Measurements from ENCODE around the gene RAB9B.
A peak's percentile ranks its signal among the peaks of the same experiment; 100 is the strongest.
"Not testable (repeated sequence)": the region's sequence is repeated elsewhere in the genome, so short reads cannot be mapped to it uniquely, and the experiment has no call there.

The RAB9B gene, protein sequence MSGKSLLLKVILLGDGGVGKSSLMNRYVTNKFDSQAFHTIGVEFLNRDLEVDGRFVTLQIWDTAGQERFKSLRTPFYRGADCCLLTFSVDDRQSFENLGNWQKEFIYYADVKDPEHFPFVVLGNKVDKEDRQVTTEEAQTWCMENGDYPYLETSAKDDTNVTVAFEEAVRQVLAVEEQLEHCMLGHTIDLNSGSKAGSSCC

DNA sequence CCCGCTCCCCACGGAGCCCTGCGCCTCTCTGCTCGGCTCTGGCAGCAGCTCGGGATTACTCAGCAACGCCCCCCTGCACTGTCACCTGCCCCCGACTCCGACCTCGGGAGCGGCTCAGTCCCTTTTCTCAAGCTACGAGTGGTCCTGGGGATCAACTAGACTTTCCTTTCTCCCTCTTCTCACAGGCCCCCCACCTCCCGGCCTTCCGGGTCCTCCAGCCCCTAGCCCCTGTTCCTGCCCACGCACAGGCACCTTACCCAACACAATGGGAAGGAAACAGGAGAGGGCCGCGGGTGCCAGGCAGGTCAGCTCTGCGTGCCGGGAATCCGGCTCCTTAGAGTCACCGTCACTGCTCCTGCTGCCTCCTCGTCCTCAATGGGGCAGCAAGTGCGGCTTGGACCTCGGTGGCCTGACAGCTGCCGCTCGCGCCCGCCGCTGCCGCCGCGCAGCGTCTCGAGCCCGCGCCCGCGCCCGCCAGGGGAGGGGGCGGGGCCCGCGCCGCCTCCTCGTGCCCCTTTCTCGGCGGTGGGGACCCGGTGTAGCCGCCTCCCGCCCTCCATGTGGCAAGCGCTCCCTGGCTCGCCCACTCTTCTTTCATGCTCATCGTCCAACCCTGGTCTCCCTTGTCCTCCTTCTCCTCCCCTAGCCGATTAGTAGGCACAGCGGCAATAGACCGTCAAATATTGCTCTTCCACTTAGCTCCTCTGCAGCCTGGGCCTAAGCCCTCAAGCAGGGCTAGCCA lies at the start of gene RAB9B:
RAB9B (minus strand) TSS at position 455 of the 742 bp plus-strand sequence. CDS start 6,473 bp downstream, outside the sequence.
- DNase-seq, result peak; percentile 34

DNA sequence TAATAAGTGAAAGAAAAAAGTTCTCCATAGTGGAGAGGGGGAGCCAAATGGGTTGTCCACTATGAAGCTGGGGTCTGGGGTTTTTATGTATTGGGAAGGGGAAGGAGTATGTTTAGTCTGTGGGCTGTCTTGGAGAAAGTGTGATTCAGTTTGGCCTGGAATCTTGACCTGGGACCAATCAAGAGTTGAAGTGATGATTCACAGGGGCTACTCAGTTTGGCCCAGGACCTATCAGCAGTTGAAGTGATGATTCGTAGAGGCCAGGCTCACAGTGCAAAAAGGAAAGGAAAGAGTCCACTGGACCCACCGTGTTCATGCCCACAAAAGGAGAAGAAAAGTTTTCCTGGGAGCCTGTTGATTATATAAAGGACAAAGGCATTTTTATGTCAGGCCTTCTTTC lies 47.3 kb upstream of the RAB9B start:
- DNase-seq, result no peak

DNA sequence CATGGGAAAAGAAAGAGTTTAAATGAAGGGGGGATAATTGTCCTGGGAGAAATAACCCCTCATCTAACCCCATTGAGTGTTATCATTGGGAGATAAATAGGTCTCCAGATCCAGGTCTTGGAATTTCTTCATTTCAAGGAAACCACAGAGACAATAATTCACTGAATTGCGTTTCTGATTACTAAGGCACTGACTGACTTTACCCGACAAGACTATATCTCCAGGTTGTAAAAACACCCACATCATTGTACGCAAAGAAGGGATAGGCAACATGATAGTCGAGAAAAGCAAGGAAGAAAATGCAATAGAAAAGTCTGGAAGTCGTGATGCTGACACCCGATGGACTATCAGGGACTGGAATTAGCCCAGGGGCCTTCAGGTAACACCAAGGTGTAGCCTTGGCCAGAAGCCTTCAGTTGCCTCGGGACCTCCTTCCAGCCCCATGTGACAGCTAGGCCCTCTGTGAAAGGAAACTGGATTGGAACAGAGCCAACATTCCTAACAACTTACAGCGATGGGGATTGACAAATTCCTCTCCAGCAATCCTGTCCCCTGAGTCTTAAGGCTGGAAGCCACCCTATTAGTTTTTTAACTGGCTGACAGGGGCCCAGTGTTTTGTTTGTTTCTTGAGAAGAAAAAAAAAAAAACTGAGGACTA lies 46.5 kb upstream of the RAB9B start:
- DNase-seq, result no peak

DNA sequence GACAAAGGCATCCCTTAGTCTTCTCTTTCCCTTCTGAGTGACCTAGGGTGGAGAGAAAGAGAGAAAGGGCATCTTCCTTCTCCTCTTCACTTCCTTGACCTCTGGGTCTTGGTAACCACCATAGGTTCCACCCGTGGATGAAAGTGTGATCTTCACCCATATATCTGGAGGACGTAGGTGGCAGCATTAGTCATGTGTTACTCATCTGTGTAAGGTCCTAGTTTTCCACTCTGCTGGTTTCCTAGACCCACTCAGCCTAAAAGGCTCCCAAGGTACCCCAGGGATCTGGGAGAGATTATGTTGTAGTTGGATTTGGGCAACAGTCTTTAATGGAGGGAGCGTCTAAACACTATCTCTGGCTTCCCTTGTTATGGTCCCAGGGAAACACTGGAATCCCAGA lies 45.5 kb upstream of the RAB9B start:
- DNase-seq, result no peak

DNA sequence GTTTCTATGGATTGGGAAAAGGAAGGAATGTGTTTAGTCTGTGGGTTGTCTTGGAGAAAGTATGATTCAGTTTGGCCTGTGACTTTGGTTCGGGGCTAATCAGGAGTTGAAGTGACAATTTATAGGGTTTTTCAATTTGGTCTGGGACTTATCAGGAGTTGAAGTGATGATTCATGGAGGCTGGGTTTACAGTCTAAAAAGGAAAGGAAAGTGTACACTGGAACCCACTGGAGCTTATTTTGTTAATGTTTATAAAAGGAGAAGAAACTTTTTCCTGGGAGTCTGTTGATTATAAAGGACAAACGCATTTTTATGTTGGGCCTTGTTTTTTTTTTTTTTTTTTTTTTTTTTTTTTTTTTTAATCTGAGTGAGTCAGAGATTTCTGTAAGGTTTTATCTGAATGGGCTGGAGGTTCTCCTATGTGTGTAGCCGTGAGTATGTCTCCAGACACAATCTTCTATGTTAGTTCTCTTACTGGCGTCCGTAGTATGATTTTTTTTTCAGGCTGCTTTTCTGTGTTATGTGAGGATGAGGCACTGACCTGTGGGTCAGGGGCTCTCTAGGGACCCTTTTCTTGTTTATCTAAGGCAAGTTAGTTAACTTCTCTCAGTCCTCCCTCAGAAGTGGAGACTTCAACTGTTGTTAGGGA lies 33.0 kb upstream of the RAB9B start:
- no peak for DNase-seq

DNA sequence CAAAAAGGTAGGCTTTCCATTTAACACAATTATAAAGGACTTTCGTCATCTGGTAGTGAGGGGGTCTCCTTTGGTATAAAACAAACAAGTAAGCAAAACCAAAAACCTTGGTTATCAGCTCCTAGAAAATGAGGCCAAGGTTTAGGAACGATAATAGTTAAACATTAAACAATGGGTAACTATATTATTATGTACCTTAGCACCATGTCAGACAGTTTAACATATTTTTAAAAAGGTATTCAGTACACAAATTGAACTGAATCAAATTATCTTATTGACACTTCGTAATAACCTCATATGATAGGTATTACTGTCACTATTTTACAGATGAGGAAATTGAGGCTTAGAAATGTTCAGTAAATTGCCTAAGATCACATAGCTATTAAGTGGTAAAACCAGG lies 32.1 kb upstream of the RAB9B start:
- DNase-seq, result no peak

DNA sequence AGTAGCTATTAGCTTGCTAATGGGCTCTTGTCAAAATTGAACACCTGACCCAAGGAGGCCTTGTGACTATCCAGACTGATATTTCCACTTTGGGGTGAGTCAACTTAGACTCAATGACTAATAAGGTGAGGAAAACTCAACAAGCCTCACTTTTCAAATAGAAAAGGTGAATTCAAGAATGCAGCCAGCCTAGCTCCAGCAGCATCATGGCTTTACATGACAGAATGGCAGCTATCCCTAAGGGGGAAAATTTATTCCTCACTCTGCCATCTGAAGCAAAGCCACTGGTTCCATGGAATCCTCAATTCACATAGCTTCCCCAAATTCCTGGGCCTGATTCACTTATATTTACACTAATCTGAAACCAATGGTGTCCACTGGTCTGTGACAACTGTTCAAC lies 29.1 kb upstream of the RAB9B start:
- no peak for DNase-seq

DNA sequence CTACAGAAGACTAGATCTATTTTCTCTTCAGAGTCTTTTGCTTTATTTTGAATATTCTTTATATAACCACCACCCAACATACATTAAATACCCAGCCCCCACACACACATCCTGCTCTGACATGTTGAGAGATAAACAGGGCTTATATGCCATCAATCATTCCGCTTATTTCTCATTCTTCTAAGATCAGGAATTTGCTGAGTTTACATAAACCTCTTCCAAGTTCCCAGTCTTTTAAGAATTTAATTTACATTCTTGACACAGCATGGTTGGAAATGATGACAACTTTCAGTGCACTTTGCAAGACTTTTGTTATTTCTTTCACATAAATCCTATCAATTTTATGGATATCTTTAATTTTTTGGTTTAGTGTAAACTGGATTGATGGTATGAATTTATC lies 17.5 kb upstream of the RAB9B start:
- DNase-seq, result no peak

DNA sequence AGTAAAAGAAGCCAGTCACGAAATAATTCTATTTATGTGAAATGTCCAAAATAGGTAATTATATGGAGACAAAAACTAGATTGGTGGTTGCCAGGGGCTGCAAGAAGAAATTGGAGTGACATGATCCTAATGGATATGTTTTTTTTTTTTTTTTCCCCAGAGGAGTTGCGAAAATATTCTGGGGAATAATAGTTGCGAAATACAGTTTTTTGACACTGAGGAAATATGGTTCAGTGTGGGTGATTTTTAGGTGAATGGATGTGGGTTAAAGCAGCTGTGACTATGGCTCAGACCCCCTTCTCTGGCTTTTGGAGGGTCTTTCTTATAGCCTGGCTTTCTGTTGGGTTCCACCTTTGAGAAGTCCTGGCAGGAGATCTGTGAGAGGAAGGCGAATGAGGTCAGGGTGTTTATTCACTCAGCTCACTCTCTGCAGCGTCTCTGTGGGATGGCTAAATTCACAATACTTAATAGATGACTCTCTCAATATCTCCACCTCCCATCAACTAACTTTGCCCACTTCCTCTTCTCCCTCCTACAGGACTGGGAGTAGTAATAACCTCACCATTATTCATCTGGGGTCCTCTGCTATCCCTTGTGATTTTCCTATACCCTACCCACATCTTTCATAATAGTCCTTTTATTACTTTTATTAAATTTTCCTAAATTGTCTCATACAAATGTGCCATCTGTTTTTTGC lies 15.3 kb upstream of the RAB9B start:
- no peak for DNase-seq

DNA sequence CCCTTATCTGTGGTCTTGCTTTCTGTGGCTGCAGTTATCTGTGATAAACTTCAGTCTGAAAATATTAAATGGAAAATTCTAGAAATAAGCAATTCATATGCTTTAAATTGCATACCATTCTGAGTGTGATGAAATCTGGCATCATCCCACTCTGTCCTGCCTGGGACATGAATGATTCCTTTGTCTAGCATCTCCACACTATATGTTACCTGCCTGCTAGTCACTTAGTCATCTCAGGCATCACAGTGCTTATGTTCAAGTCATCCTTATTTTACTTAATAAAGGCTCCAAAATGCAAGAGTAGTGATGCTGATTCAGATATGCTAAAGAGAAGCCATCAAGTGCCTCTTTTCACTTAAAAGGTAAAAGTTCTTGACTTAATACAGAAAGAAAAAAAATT lies 14.3 kb upstream of the RAB9B start:
- DNase-seq, result no peak

DNA sequence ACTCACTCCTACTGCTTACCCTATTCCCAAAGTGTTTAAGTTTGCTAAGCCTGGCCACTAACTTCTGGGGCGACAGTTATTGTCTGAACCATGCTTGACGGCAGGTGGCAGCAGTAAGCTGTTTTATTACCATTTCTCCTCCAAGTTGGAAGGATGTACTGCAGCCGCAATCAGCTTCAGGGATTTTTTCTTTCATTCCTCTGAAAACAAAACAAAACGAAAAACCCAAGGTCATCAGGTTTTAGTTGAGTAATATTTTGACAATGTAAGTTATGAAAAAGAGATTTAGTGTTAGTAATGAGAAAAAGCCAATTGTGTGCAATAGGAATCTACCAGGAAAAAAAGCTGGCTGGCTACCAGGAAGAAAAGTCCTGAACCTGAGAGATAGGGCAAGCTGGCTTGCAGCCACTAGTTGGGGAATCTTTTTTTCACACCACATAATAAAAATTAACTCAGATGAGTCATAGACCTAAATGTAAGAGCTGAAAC lies 13.2 kb upstream of the RAB9B start:
- DNase-seq, result peak; percentile 61

DNA sequence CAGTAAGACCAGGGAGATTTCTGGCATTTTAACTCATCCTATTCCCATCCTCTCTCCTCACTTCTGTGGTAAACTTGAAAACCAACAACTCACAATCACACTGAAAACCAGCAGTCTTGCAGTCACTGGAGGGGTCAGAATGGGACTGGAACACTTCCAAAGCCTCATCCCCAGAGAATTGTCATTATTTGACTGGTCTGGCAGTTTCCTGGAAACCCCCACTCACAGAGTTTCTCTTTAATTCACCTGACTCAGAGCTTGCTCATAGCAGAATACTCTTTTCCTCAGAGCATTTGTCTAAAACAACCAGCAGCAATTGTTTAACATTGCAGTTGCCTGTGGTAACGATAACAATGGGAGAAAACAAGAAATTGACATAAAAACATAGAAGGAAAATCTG lies 7.3 kb upstream of the RAB9B start:
- no peak for DNase-seq

DNA sequence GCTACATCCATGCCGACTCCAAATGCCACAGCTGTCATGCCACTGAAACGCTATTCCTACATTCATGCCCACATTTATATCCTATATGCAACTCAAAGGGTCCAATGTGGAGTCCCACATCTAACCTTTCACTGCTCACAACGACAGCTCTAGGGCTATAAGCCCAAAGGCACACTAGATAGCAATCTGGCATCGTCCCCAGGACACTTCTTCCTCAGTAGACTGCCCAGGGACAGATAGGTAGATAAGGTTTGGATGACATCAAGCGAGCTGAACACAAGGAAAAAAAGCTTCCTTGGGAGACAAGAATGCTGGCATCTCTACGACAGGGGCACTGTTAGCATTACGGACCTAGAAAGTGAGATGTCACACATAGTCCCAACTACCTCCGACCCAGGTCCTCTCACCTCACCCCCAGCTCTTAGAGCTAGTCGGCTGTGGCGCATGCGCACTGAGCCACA lies 685 bp downstream of the RAB9B start:
- peak; percentile 75 for DNase-seq

DNA sequence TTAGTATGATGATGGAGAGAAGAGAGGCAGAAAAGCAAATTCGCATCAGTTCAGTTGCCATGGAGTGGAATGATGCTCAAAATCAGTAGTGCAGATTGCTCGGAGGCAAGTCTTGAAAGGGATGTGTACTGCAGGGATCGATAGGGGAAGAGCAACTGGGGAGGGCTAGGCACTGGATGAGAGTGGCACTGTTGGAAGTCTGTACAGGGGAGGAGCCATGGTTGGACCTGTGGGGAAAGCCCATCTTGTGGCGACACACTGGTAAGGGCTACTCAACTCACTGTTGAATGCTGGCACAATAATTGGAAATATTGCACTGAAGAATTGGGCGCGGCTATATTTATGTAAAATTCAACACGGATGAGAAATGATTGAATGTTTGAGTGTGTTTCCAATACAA lies 1.2 kb downstream of the RAB9B start:
- no peak for DNase-seq

DNA sequence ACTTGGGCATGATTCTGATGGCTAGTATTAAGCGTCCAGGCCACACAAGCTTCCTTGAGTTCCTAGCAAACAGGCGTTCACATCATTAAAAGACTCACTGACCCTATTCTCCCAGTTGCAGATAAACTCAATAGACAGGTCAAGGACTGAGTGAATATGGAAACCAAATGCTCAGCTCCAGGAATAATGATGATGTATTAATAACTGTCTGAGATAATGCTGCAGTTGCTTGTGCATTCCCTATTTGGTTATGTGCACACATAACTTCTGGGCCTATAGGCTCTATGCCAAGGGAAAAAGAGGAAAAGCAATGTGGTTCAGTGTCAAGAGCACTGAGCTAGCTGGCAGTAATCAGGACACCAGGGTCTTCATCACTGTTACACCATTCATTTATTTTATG lies 3.5 kb downstream of the RAB9B start:
- DNase-seq, result no peak

DNA sequence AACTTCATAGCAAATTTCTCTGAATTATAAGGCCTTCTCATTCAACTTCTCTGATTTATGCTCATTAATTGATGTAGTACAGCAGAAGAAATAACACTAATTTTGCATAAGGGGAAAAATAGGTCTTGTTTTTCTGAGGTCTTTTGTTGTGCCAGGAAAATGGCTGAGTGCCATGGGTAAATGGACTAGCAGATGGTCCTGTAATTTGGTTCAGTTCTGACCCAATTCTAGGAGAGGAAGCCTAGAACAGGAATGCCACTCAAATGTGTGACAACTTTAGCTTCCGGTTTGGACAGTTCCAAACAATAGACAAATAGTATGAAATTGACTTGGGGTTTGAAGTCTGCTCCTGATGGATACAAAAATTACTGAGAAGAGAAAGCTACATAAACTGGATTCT lies 6.2 kb downstream of the RAB9B start:
- DNase-seq, result no peak

DNA sequence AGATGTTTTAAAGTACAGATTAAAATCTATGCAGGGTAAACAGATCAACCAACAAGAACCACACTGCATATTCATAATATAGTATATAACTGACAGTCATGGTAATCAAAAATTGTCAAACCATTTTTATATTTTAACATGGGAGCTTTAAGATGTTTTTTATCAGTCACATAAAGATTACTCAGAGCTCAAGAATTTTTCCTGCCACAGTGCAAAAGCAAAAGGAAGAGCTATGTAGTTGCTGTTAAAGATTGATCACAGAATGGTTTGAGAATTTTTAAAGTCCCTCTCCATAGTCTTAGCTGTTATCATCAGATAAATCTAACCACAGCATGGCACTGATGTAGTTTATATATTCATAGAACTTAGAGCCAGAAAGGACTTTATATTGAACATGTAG lies 8.5 kb downstream of the RAB9B start:
- DNase-seq, result no peak

DNA sequence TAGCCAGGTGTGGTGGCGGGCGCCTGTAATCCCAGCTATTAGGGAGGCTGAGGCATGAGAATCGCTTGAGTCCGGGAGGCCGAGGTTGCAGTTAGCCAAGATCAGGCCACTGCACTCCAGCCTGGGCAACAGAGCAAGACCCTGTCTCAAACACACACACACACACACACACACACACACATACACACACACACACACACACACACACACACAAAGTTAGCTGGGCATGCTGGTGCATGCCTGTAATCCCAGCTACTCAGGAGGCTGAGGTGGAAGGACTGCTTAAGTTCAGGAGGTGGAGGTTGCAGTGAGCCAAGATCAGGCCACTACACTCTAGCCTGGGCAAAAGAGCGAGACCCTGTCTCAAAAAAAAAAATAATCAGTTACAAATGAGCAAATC lies 11.3 kb downstream of the RAB9B start:
- not testable (repeated sequence) for DNase-seq

DNA sequence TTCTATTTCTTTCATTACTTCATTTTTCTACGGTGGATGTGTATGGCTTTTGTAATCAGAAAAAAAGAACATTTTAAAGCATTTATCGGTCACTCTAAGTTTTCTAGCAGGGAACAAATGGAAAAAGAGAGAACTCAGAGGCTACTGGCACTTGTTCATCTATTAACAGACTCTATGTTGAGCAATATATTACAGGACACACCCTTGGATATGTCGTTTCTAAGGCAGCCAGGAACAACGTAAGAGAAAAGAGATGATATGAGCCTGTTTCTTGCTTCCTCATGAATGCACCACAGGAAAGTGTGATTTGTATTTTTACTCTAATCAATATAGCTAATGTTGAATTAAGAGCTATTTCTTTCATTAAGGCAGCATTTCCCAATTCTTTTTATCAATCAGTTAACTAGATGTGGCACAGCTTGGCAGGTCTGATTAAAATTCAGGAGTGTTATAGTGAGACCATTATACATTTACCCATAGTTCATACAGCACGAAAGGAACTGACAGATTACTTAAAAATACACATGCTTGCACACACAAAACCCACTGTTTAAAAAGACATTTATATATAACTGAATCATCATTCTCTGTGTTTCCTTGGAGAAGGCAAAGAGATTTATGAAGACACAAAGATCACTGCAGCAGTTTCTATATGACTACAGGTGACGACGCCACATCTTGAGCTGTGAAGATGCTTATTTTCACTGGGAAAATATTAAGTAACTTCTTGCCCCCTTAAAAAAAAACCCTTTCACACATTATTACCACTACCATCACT lies 13.0 kb downstream of the RAB9B start:
- no peak for DNase-seq

DNA sequence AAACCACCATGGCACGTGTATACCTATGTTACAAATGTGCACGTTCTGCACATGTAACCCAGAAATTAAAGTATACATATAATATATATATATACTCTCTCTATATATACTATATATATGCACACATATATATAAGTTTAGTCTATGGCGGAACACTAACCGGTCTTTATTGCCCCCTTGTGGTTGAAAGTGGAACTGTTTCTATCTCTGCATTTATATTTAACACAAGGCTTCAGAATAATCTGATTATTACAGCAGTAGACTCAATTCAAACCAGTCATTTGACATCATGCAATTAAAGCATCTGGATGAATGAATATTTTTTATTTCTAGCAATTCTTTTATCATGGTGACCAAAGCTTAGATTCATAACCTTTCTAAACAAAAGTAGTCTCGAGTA lies 14.6 kb downstream of the RAB9B start:
- peak; percentile 11 for DNase-seq

DNA sequence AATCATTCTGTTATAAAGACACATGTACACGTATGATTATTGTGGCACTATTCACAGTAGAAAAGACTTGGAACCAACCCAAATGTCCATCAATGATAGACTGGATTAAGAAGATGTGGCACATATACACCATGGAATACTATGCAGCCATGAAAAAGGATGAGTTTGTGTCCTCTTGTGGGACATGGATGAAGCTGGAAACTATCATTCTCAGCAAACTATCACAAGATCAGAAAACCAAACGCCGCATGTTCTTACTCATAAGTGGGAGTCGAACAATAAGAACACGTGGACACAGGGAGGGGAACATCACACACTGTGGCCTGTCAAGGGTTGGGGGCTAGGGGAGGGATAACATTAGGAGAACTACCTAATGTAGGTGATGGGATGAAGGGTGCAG lies 15.0 kb downstream of the RAB9B start:
- not testable (repeated sequence) for DNase-seq

DNA sequence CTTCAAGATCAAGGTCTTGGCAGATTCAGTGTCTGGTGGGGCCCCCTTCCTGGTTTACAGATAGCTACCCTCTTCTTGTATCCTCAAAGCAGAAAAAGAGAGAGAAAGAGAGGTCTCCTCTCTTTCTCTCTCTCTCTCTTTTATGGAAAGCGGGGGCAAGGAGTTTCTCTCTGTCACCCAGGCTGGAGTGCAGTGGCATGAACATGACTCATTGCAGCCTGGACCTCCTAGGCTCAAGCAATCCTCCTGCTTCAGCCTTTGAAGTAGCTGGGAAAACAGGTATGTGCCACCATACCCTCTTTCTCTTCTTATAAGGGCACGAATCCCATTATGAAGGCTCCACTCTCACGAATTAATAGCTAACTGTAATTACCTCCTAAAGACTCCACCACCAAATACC lies 20.2 kb downstream of the RAB9B start:
- no peak for DNase-seq

All from CD4-positive, alpha-beta T cell treated with Interleukin-6 for 4 hours (primary cell).